Measurements from ENCODE around the gene AUTS2.

DNA sequence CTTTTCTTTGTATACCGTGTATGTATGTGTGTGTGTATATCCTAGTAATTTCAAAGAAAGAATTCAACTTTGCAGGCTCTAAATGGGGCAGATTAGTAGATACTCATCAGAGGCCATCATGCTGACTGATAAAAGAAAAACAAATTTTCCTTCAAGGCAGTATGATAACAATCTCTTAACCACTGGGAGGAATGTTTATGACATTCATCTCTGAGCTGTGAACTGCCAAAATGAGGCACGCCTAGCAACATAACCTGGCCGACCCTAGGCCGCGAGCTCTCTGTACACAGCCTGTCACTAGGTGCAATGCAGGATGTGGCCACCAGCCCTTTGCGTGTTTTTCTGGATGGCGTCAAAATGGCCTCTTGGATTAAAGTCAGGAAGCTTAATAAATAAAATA lies 1190.0 kb downstream of the AUTS2 start:
- no peak for TF ChIP-seq SMC3 (conservative IDR thresholded peaks at IDR 0.05; ENCODE audit: insufficient read depth, low read depth, low read length)
- TF ChIP-seq ZNF76 (CRISPR knock-in tag; IDR thresholded peaks at IDR 0.05; ENCODE audit: borderline replicate concordance), result no peak
- TF ChIP-seq RFX5 (IDR thresholded peaks at IDR 0.05; ENCODE audit: low read depth, low read length), result no peak
- TF ChIP-seq EWSR1 (IDR thresholded peaks at IDR 0.05; ENCODE audit: borderline replicate concordance, low read depth, partially characterized antibody), result no peak
- TF ChIP-seq NCOA1 (IDR thresholded peaks at IDR 0.05; ENCODE audit: low read depth), result no peak
- peak in 1 of 3 experiments; percentile 23 for TF ChIP-seq YY1 (IDR thresholded peaks at IDR 0.05; ENCODE audit: borderline replicate concordance in 1 of 3, control insufficient read depth in 1 of 3, extremely low read depth in 1 of 3, insufficient read depth in 3 of 3, insufficient read length in 1 of 3, insufficient replicate concordance in 2 of 3, low read depth in 1 of 3, low read length in 2 of 3)
- TF ChIP-seq, protein P1, sequence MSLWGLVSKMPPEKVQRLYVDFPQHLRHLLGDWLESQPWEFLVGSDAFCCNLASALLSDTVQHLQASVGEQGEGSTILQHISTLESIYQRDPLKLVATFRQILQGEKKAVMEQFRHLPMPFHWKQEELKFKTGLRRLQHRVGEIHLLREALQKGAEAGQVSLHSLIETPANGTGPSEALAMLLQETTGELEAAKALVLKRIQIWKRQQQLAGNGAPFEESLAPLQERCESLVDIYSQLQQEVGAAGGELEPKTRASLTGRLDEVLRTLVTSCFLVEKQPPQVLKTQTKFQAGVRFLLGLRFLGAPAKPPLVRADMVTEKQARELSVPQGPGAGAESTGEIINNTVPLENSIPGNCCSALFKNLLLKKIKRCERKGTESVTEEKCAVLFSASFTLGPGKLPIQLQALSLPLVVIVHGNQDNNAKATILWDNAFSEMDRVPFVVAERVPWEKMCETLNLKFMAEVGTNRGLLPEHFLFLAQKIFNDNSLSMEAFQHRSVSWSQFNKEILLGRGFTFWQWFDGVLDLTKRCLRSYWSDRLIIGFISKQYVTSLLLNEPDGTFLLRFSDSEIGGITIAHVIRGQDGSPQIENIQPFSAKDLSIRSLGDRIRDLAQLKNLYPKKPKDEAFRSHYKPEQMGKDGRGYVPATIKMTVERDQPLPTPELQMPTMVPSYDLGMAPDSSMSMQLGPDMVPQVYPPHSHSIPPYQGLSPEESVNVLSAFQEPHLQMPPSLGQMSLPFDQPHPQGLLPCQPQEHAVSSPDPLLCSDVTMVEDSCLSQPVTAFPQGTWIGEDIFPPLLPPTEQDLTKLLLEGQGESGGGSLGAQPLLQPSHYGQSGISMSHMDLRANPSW (CRISPR knock-in tag; IDR thresholded peaks at IDR 0.05), result no peak
- no peak for TF ChIP-seq ELF4 (CRISPR knock-in tag; IDR thresholded peaks at IDR 0.05)
